ENCODE results near the gene CASR.

- no peak for TF ChIP-seq CTCF (IDR thresholded peaks at IDR 0.05; ENCODE audit: insufficient read depth, low read length)
- no peak for TF ChIP-seq REST (IDR thresholded peaks at IDR 0.05; ENCODE audit: insufficient replicate concordance, low read depth)
- no peak for TF ChIP-seq POLR2AphosphoS5 (IDR thresholded peaks at IDR 0.05; ENCODE audit: low read depth)
- TF ChIP-seq SPI1 (IDR thresholded peaks at IDR 0.05; ENCODE audit: borderline replicate concordance, low read depth) = no peak
- no peak for TF ChIP-seq GABPA (IDR thresholded peaks at IDR 0.05; ENCODE audit: low read depth)
Measured at GRCh38 chr3:122269045-122269444, 85.6 kb downstream of the CASR start.

Measured in HL-60 (cell line).